Neural progenitor cell (in vitro differentiated cells): ENCODE measurements around the gene FOXN4. TPM values are rescaled to one million over a fixed set of nuclear protein-coding genes. Genes with fewer than 3 reads are reported as not detected.

Source experiments
- DNase-seq: peaks from one replicate; pipeline ENCODE4 v3.0.0-alpha.2; 2016; ENCODE audit warnings: low spot score
- H2AFZ ChIP-seq: fragments of 200-600 bp; sonication (generic); replicated peaks from 2 replicates; pipeline ENCODE4 v1.6.1; 2016; ENCODE audit warnings: antibody characterized with exemption
- H3F3A ChIP-seq: fragments of 200-600 bp; sonication (generic); 2 replicates; pipeline ENCODE4 v1.6.1; 2016; ENCODE audit warnings: antibody characterized with exemption, low read depth
- H3K27ac ChIP-seq: fragments of 200-600 bp; sonication (generic); 2 replicates; pipeline ENCODE4 v1.5.1; 2016; ENCODE audit warnings: mild to moderate bottlenecking
- H3K27me3 ChIP-seq: fragments of 200-600 bp; sonication (generic); 2 replicates; pipeline ENCODE4 v1.6.1; 2016; ENCODE audit warnings: mild to moderate bottlenecking, moderate library complexity
- H3K36me3 ChIP-seq: fragments of 200-600 bp; sonication (generic); 2 replicates; pipeline ENCODE4 v1.5.1; 2016
- H3K4me1 ChIP-seq: fragments of 200-600 bp; sonication (generic); 2 replicates; pipeline ENCODE4 v1.6.1; 2016; ENCODE audit warnings: mixed run types
- H3K4me2 ChIP-seq: fragments of 200-600 bp; sonication (generic); 2 replicates; pipeline ENCODE4 v1.6.1; 2016
- H3K4me3 ChIP-seq: fragments of 200-600 bp; sonication (generic); 2 replicates; pipeline ENCODE4 v1.5.1; 2016
- H3K79me2 ChIP-seq: fragments of 200-600 bp; sonication (generic); 2 replicates; pipeline ENCODE4 v1.6.1; 2016; ENCODE audit warnings: low read depth
- H3K9ac ChIP-seq: fragments of 200-600 bp; sonication (generic); 2 replicates; pipeline ENCODE4 v1.6.1; 2016
- H3K9me3 ChIP-seq: fragments of 200-600 bp; sonication (generic); 2 replicates; pipeline ENCODE4 v1.5.1; 2016; ENCODE audit warnings: low read depth
- H4K20me1 ChIP-seq: fragments of 200-600 bp; sonication (generic); 2 replicates; pipeline ENCODE4 v1.6.1; 2016; ENCODE audit warnings: low read depth
- H3K27ac Mint-ChIP-seq: 3 replicates; pipeline ENCODE4 v1.8.0; 2021; ENCODE audit warnings: mixed read lengths
- H3K27me3 Mint-ChIP-seq: 2 replicates; pipeline ENCODE4 v1.8.0; 2022; ENCODE audit warnings: low read depth, mild to moderate bottlenecking, inconsistent platforms, moderate library complexity, mixed read lengths; ENCODE audit not compliant: insufficient read depth
- H3K36me3 Mint-ChIP-seq: 3 replicates; pipeline ENCODE4 v1.8.0; 2021; ENCODE audit warnings: mixed read lengths
- H3K4me1 Mint-ChIP-seq: 3 replicates; pipeline ENCODE4 v1.8.0; 2021; ENCODE audit warnings: mixed read lengths
- H3K4me3 Mint-ChIP-seq: 3 replicates; pipeline ENCODE4 v1.8.0; 2021; ENCODE audit warnings: mild to moderate bottlenecking, moderate library complexity, mixed read lengths
- H3K9me3 Mint-ChIP-seq: 3 replicates; pipeline ENCODE4 v1.8.0; 2020; ENCODE audit warnings: mixed read lengths
- CTCF ChIP-seq: fragments of 200-600 bp; sonication (generic); IDR thresholded peaks from 2 replicates; pipeline ENCODE4 v1.5.1; 2017; ENCODE audit warnings: antibody characterized with exemption, mild to moderate bottlenecking
- EZH2 ChIP-seq: fragments of 200-600 bp; sonication (generic); IDR thresholded peaks from 2 replicates; pipeline ENCODE4 v1.6.1; 2017; ENCODE audit warnings: antibody characterized with exemption, mild to moderate bottlenecking, moderate library complexity
- EZH2phosphoT487 ChIP-seq: fragments of 200-600 bp; sonication (generic); IDR thresholded peaks from 2 replicates; pipeline ENCODE4 v1.6.1; 2017; ENCODE audit warnings: antibody characterized with exemption
- total RNA-seq: library from RNA; depleted of rRNA; stranded (reverse); fragments of >200 nt; gene quantifications from 2 replicates; pipeline ENCODE4 v1.2.3, GENCODE V29; 2015; ENCODE audit warnings: low replicate concordance

The FOXN4 gene
- total RNA-seq, 1 donor from 2014 or later, result not detected

DNA sequence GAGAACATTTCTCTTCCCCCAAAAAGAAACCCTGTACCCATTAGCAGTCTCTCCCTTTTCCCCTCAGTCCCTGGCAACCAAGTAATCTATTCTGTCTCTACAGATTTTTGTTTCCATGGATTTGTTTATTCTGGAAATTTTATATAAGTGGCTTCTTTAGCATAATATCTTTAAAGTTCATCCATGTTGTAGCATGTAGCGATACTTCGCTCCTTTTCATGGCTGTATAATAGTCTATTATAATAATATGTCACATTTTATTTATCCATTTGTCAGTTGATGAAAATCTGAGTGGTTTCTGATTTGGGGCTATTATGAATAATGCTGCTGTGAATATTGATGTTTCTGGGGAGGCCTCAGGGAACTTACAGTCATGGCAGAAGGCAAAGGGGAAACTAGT lies 25.8 kb upstream of the FOXN4 start:
- DNase-seq, result no peak
- Histone ChIP-seq H3K4me2 (no peak overlapping the region), H3K9me3 (no peaks in the 10 kb centered on the region), H4K20me1 (no peaks in the 10 kb centered on the region), H2AFZ (no peak overlapping the region), H3K27me3 (no peaks in the 10 kb centered on the region), H3F3A (peaks cover 15% of the 10 kb centered on the region), H3K79me2 (no peaks in the 10 kb centered on the region), H3K27ac (no peak overlapping the region), H3K4me3 (no peak overlapping the region), H3K9ac (no peak overlapping the region), H3K36me3 (no peaks in the 10 kb centered on the region), H3K4me1 (peaks cover 15% of the 10 kb centered on the region)
- no peaks in the 10 kb centered on the region for H3K36me3 Mint-ChIP-seq
- peaks cover 4% of the 10 kb centered on the region for H3K9me3 Mint-ChIP-seq
- no peak overlapping the region for H3K4me3 Mint-ChIP-seq
- no peak overlapping the region for H3K27ac Mint-ChIP-seq
- peaks cover 8% of the 10 kb centered on the region for H3K27me3 Mint-ChIP-seq
- TF ChIP-seq CTCF (no peak), EZH2 (no peak), EZH2phosphoT487 (no peak)
- peaks cover 16% of the 10 kb centered on the region for H3K4me1 Mint-ChIP-seq

DNA sequence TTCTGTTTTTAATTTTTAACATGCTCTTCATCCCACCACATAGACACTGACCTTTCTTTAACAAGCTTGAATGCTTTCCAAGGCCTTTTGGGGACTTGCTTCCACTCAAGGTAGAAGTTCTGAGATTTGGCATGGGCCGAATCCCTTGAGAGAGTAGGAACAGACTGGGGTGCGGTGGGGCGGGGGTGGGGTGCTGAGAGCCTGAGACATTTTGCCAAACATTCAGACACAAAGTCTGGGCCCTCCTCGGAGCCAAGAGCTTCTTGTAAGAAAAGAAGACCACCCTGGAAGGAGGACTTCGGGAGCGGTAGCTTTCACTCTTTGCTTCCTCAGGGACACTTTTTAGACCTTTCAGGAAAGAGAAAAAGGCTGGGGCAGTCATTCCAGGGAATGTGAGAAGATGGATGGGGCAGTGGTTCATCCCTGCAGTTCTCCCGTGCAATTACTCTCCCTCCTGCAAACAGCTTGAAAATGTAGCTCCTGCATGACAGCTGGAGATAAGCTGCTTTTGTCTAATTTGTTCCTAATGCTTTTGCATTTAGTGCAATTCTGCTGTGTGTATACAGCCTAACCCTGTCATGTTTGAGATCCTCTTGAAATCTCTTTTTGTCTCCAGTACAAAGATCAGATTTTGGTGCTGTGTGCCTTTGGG lies 22.3 kb upstream of the FOXN4 start:
- peaks cover 19% of the 10 kb centered on the region for H3K4me1 Mint-ChIP-seq
- peaks cover 2% of the 10 kb centered on the region for H3K9me3 Mint-ChIP-seq
- no peak overlapping the region for H3K4me3 Mint-ChIP-seq
- H3K27me3 Mint-ChIP-seq, result peaks cover 8% of the 10 kb centered on the region
- no peaks in the 10 kb centered on the region for H3K36me3 Mint-ChIP-seq
- no peak overlapping the region for H3K27ac Mint-ChIP-seq
- Histone ChIP-seq H3K36me3 (no peaks in the 10 kb centered on the region), H3K4me3 (no peak overlapping the region), H3K4me1 (peaks cover 15% of the 10 kb centered on the region), H3K79me2 (no peaks in the 10 kb centered on the region), H3K27me3 (no peaks in the 10 kb centered on the region), H3K4me2 (peak overlapping the region; percentile 50), H4K20me1 (no peaks in the 10 kb centered on the region), H3K9ac (no peak overlapping the region), H3K27ac (peak overlapping the region; percentile 66), H3K9me3 (no peaks in the 10 kb centered on the region), H2AFZ (peak overlapping the region; percentile 76), H3F3A (peaks cover 15% of the 10 kb centered on the region)
- TF ChIP-seq EZH2phosphoT487 (no peak), CTCF (no peak)
- DNase-seq, result peak; percentile 49

- peak overlapping the region; percentile 76 for H2AFZ ChIP-seq
- no peaks in the 10 kb centered on the region for H3K9me3 ChIP-seq
- H3K9me3 Mint-ChIP-seq, result peaks cover 2% of the 10 kb centered on the region
- peak overlapping the region; percentile 50 for H3K4me2 ChIP-seq
- no peak overlapping the region for H3K27ac ChIP-seq
- H3K27me3 ChIP-seq, result no peaks in the 10 kb centered on the region
- H3K4me3 ChIP-seq, result no peak overlapping the region
- no peak for TF ChIP-seq CTCF
- TF ChIP-seq EZH2phosphoT487, result no peak
- no peak for TF ChIP-seq EZH2
- no peaks in the 10 kb centered on the region for H3K79me2 ChIP-seq
- no peak overlapping the region for H3K9ac ChIP-seq
- peaks cover 15% of the 10 kb centered on the region for H3F3A ChIP-seq
- no peak overlapping the region for H3K4me3 Mint-ChIP-seq
- no peaks in the 10 kb centered on the region for H3K36me3 ChIP-seq
- H3K36me3 Mint-ChIP-seq, result no peaks in the 10 kb centered on the region
- H4K20me1 ChIP-seq, result no peaks in the 10 kb centered on the region
- H3K4me1 ChIP-seq, result peaks cover 15% of the 10 kb centered on the region
- no peak overlapping the region for H3K27ac Mint-ChIP-seq
- peaks cover 5% of the 10 kb centered on the region for H3K27me3 Mint-ChIP-seq
- H3K4me1 Mint-ChIP-seq, result peaks cover 19% of the 10 kb centered on the region
- DNase-seq, result no peak
Observed at GRCh38 chr12:109330282-109331230, 21.5 kb upstream of the FOXN4 start.
